ENCODE results near the gene BMS1.
"Not testable (repeated sequence)": the region's sequence is repeated elsewhere in the genome, so short reads cannot be mapped to it uniquely, and the experiment has no call there.

The BMS1 gene

DNA sequence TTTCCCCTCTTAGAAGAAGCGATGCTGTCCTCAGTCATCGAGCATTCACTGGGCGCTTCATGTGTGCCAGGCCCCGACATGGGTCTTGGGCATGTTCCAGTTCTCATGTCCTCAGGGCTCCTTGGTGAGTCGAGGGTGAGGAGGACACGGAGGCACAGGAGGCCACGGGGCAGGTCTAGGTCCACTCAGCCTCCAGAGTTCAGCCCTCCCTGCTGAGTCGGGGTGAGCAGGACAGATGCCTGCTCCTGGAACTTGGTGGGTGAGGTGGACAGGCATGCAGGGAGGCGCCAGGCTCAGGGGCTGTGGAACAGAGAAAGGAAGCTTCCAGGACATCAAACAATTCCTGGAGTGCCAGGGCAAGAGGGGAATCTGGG is 87.4 kb downstream of the BMS1 start:
- DNase-seq: no peak

DNA sequence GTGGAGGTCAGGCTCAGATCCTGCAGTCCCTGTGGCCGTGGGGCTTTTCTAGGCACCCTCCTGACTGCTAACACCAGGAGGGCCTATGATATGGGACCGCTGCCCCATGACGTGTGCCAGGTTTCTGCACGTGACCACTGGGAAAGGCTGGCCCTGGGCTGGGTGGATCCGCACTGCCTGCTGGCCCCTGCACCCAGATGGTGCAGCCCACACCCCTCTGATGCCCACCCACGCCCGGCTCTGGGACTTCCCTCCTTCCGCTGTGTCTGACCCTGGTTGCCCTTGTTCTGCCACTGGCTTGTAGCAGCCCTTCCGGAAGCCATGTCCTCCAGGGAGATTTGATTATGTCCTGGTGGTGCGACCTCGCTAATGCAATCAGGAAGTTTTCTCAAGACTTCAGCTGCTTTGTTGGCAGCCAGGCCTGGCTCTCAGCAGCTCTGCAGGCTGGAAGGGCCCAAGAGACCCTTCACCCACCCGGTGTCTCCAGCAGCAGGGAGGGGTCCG is 88.6 kb downstream of the BMS1 start:
- not testable (repeated sequence) for DNase-seq

DNA sequence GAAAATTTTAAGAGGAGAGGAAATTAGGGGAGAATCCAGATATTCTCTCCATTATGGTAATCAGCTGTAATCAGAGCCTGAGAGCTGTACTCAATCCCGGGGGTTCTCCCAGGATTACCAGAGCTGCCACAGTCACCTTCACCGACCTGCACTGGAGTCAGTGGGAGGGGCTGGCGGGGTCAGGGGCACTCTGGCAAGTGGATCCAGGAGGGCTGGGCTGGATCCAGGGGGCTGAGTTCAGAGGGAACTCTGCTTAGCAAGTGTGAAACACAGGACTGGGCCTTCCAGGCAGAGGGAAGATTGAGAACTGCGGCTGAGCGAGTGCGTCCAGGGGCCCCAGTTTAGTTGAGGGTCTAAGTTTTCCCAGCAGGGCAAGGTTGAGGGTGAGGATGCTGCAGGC is 89.2 kb downstream of the BMS1 start:
- DNase-seq: no peak

DNA sequence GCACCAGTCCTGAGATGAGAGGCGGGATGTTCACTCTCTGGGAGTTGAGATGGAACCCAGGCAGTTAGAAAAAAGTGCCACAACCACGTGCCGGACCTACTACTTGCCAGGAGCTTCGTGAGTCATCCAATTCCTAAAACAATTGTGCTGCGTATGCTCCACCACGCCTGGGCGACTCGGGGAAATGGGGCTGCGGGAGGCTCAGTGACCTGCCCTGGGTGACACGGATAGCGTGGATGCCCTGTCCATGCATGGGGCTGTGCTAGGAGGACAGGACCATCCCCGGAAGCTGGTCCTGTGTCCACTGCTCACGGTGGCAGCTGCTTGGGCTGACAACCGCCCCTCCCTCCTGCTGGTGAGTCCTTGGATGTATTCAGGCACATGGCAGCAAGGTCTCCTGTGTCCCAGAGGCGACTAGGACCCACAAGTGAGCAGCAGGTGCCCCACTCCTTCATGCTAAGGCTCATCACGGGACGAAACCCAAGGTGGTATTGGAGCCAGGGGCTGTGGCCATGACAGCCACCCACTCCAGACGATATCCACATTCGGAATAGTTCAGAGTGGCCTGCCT is 90.4 kb downstream of the BMS1 start:
- DNase-seq: no peak

DNA sequence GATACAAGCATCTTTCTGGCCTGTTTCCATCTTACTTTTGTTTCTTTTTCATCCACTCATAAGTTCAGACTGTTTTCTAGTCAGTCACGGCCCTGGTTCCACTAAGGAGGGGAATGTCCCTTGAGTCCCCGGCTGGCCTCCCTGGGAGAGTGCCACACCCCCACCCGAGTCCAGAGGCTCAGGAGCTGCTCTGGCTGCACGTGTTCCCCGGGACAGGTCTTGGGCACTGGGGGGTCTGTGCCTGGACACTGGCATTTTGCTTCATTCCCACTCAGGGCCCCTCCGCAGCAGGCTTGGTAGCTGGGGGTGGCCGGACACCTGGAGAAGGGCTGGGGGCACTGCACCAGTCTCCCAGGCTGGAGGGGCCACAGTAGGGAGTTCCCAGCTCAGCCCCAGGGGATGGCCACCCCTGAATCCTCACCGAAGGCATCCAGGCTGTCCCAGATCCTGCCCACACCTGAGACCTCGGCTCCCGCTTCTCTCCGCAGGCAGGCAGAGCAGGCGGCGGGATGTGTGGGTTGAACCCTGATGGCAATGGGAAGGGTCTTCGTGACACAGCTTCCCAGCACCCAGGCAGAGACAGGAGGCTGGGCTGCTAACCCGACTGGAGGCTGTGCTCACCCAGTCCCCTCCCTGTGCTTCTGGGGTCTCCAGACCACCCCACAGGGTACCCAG is 92.3 kb downstream of the BMS1 start:
- no peak for DNase-seq

DNA sequence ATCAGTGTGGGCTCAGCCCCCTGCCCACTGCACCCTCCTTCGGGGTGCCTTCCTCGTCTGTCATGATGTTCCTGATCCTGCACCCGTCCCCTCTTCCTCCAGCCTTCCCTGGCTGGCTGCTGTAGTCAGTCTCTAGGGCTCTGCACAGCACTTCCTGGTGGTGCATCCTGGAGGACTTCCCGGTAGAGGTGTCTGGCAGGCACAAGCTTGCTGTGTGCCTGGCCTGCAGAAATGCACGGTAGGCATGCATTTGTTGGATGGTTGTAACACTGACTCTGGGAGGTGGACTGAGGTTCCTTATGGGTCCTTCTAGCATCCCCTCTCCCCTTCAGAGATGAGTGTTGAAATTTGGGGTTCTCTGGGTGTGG is 92.8 kb downstream of the BMS1 start:
- DNase-seq: no peak

DNA sequence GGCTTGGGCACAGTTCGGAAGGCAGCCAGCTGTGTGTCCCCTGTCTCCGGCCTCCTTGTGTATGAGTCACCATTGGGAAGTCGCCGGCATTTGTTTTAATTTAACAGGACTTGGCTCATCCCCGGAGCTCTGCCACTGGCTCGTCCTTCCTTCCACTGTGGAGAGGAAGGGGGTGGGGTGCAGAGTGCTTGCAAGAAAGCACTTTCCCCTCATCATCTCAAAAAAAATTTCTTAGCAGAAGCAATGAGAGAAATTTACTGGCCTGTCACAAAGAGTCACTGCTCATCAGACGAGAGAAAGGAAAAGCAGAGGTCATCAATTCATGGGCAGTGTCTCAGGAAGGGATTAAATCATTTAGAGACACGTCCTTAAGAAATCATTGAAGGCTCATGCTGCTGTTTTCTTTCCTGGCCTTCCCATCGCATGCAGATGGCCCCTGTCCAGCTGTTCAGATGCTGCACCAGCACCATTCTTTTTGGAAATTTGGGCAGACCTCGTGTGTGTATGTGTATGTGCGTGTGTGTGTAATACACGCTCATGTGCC is 93.3 kb downstream of the BMS1 start:
- no peak for DNase-seq

DNA sequence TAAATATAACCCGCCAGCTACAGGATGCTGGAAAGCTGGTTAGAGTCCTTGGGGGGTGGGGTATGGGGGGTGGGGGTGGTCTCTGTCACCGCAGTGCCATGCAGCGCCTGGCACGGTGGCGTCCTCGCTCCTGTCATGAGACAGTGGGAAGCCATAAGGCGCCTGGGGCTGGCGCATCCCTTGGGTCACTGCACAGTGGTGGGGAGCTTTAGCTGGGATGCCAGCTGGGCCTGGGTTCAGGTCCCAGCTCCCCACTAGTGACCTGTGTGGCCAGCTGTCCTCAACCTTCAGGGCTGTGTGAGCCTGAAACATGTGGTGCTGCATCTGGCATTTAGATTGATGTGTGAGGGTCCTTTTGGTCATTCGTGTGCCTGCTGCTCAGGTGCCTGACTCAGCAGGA is 93.9 kb downstream of the BMS1 start:
- no peak for DNase-seq

DNA sequence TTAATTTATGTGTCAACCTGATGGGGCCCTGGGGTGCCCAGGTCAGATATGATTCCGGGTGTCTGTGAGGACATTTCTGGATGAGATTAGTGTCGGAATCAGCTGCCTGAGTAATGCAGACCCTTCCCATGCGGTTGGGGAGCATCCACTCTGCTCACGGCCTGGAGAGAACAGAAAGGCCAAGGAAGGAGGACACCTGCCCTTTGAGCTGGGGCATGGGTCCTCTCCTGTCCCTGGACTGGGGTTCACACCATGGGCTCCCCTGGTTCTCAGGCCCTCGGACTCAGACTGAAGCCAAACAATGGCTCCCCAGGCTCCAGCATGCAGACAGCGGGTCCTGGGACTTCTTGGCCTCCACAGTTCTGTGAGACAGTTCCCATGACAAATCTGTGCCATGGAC is 94.3 kb downstream of the BMS1 start:
- no peak for DNase-seq

DNA sequence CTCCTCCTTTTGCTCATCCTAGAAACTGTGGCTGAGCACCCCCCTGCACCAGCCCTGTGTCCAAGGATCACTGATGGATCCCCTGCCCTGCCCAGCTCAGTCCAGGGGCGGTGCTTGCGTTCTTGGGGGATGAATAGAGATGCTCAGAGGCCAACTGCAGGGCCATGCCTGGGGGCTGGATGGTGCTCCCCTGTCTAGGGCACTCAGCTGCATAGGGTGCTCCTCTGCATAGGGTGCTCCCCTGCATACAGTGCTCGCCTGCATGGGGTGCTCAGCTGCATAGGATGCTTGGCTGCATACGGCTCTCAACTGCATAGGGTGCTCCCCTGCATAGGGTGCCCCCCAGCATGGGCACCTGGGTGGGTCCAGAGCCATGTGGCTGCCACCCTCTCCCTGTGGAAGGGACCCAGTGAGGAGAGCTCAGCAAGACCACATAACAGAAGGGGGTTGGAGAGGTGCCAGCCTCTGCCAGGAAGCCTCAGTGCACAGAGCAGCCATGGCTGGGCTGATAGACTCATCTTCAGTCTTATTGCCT is 95.0 kb downstream of the BMS1 start:
- DNase-seq: no peak

DNA sequence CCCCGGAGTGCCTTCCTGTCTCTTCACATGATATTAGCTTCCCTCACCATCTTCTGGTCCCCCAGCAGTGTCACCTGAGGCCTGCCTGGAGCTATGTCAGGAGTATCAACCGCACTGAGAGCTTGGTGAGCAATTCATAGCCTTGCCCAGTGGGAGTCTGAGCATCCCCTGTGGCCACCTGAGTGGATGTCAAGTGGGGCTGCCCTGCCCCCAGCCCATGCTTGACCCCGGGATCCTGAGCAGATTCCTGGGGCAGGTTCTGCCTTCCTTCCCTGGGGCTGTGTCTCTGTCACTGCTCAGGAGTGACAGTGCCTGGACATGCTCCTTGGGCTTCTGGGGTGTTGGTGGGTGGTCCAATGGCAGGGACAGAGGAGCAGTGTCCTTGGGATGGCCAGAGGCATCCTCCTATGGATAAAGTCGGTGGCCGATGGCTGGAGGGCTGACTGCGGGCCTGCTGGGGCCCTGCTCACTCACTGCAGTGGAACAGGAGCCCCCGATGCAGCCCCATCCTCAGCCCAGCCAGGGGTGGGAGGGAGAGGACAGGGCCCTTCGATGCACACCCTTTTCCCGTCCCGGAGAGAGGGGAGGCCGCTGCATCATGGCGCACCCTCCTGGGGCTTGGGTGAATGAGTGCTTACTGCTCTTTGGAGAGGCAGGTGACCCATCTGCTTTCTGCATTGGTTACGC is 95.7 kb downstream of the BMS1 start:
- no peak for DNase-seq

DNA sequence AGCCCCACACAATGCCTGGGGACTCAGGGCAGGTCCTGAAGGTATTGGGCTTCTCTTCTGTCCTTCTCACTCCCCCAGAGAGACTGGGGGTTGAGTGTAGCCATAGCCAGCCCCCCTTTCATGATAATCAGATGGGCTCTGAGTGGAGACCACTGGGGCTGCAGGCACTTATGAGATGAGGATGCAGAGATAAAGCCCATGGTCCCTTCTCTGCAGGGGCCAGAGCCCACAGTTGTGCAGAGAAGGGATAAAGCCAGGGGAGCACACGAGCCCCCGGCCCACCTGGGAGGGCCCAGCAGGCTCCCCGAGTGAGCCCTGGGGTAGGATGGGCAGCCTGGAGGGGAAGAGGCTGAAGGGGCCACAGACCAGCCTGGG is 96.2 kb downstream of the BMS1 start:
- DNase-seq: no peak

DNA sequence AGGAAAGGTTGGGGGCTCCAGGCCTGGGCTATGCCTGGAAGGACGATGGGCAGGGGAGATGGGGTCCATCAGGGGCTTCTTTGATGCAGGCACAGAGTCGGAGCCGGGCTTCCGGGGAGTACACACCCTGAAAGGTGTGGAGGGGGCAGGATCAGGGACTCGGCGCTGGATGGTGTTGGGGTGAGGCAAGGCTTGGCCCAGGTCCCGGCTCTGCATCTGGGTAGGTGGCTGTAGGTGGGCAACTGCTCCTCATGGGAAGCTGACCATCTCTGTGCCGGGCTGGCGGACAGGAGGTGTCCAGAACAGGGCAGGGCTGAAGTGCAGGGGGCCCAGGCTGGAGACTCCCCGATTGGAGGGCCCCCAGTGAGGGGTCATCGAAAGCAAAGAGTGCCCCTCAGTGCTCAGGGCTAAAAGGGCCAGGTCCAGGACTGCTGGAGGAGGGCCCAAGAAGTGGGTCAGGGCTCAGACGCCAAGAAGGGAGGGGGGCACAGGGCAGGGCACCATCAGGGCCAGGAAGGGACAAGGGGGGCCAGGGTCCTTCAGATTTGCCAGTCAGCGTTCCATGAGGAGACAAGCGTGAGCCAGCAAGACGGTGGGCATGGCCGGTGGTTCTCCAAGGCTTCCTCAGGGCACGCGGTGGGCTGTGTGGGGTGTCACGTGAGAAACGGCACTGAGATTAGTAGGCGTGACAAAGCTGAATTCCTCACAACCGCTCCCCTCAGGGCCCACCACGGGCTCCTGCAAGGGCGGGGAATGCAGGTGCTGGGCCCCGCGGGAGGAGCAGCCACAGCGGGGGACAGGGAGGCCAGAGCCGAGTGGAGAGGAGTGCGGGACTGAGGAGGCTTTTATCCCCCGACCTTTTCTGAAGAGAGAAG is 97.0 kb downstream of the BMS1 start:
- DNase-seq: no peak

DNA sequence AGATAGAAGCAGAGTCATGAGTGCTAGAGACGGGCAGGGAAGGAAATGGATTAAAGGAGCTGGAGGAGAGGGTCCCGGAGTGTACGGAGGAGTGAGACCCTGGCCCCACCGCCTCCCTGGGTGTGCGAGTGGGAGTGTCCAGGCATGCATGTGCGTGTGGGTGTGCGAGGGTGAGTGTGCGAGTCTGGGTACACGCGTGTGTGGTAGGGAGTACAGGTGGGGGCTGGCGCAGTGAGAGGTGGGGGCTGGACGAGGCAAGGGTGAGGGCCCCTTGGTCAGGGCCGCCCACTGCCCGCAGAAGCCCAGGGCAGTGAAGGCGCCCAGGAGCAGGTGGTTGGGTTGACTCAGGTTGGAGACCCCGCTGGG is 97.6 kb downstream of the BMS1 start:
- DNase-seq: no peak

DNA sequence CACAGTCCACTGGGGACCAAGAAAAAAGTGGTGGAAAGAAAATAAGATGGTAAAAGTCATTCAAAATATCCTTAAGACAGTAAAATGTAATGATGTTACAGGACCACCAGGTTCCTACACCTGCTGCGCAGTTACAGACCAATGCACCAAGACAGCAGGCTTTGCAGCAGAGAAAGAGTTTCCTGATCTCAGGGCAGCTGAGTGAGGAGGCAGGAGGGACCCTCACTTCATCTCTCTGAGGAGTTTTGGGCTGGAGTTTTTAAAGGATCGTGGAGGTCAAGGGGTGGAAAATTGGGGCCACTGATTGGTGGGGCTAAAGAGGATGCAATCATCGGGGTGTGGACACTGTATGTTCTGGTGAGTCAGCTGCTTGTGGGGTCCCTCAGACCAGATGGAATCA is 100.0 kb downstream of the BMS1 start:
- DNase-seq: no peak
